Measurements from ENCODE around the gene PI16. TPM values are rescaled to one million over a fixed set of nuclear protein-coding genes. Genes with fewer than 3 reads are reported as not detected.

Gene PI16
- total RNA-seq, 4 donors from 2014 or later = 5.7 to 23.8 (median 10.1) TPM

DNA sequence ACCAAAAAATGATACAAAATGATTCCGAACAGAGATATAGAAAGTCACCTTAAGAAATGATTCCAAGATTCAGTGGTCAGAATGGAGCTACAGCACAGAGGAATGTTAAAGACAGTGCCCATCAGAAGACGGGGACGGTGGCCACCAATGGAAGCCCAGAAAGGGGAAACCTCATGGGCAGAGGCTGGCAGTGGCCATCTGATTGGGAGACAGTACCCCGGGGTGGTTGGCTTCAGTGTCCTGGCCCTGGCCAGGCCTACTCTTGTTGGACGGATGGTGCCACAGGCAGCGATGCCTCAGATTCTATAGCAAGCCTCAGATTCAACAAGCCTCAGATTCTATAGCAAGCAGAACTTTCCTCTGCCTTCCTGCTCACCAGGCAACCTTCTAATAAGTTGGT, 16.6 kb upstream of the PI16 start:
- TF ChIP-seq CTCF (IDR thresholded peaks at IDR 0.05; ENCODE audit: low read depth) = no peak

DNA sequence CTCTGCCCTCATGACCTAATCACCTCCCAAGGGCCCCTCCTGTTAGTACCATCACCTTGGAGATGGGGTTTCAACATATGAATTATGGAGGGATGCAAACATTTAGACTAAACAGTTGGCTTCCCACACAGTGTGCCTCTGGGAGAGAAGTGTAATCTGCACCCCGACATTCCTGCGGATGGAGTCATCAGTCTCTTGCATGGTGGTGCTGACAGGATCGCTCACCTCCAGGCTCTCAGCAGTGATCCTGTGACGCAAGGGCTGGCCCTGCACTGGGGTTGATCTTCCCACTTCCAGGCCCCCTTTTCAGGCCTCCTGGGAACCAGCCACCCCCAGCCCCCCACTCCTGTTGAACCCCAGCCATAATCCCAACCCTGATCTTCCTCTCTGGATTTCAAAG, 16.0 kb upstream of the PI16 start:
- no peak for TF ChIP-seq CTCF (IDR thresholded peaks at IDR 0.05; ENCODE audit: low read depth)

- no peak for TF ChIP-seq CTCF (IDR thresholded peaks at IDR 0.05; ENCODE audit: low read depth)
These were observed 14.5 kb upstream of the PI16 start for GRCh38 chr6:36940027-36940426.

DNA sequence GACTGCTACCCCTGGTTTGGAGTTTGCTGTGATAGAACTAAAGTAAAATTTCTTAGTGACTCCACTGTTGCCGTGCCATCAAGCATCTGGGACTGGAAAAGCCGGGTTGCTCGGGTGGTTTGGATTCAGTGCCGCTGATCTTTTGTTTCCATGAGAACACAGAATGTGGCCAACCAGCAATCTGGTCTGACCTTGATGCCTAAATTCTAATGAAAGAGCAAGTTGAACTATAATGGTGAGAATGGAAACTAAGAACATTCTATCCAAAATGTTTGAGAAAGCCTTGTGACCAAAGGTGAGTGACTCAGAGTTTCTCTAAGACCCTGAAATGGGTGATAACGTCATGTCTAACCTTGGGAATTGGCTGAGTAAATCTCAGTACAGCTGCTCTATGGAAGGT, 9.9 kb upstream of the PI16 start:
- TF ChIP-seq CTCF (IDR thresholded peaks at IDR 0.05; ENCODE audit: low read depth) = no peak

GRCh38 chr6:36945301-36945700, 9.2 kb upstream of the PI16 start:
- TF ChIP-seq CTCF (IDR thresholded peaks at IDR 0.05; ENCODE audit: low read depth) = no peak

DNA sequence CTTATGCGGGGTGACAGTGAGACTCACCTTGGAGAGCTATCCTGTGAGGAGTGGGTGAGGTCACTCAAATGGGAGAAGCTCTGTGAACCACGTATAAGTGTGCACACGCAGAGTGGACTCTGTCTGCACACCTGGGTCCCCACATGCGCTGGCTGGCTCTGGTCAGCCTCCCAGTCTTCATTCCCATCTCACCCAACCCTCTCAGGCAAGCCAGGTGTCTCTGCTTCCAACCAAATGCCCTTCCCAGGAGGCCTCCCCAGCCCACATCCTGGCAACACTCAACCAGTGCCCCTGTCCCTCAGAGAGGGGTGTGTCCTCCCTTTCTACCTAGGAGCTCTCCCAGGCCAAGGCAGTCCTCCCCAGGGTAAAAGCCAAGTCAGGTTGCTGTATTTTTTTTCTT, 8.0 kb upstream of the PI16 start:
- TF ChIP-seq CTCF (IDR thresholded peaks at IDR 0.05; ENCODE audit: low read depth) = no peak

DNA sequence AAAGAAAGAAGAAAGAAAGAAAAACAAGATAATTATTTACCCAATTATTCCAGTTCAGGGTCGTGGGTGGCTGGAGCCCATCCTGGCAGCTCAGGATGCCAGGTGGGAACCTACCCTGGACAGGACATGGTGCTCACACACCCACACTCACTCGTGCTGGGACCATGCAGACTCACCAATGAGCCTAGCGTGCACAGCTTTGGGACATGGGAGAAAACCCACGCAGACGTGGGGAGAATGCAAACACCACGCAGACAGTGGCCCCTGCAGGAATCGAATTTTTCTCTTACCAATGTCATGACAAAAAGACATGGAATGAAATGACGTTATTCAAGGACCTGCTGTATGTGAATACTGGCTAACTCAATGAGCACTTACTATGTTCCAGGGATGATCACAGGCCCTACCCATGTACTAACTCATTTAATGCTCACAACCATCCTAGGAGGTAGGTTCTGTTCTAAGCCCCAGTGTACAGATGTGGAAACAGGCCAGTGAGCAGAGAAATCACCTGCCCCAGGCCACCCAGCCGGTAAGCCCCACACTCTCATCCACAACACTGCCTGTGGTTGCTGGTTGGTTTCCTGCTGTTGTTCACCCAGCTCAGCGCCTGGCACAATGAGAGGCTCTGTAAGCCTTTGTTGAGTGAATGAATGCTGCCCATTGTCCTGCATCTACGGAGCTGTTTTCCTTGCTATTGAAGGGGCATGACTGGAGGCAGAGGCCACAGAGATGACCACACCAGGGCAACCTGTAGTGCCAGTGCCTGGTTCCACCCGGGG, 6.8 kb upstream of the PI16 start:
- no peak for TF ChIP-seq CTCF (IDR thresholded peaks at IDR 0.05; ENCODE audit: low read depth)

All from subcutaneous adipose tissue (tissue), 4 donors.